GM19328 (cell line): ENCODE results near the gene PLCB4.

ENCODE experiments used
- ATAC-seq: cut with Tn5 transposase; IDR thresholded peaks from one replicate; pipeline ENCODE4 v1.9.1; 2021; ENCODE audit warnings: mild to moderate bottlenecking, moderate library complexity; ENCODE audit not compliant: unreplicated experiment

Gene PLCB4

DNA sequence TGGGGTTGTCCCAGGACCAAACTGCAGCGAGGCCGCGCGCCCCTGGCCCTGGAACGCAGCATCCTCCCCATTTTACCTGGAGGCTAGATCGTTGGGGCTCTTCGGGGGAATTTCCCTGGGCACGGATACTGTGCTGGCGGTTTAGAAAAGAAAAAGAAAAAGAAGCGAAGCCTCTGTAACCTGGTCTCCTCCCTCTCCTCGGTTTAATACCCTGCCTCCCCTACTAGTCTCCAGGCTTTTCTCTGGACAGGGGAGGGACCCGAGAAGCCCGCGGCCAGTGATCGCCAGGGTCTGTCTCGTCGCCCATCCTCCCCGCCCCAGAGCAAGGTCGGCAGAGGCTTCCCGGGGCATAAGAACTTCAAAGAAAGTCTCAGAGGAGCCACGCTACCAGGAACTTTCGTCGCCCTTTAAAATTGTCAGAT is 439.4 kb downstream of the PLCB4 start:
- ATAC-seq: no peak

GRCh38 chr20:9508696-9509178 is 439.9 kb downstream of the PLCB4 start:
- no peak for ATAC-seq

- no peak for ATAC-seq
Observed at GRCh38 chr20:9509246-9509645, 440.4 kb downstream of the PLCB4 start.

DNA sequence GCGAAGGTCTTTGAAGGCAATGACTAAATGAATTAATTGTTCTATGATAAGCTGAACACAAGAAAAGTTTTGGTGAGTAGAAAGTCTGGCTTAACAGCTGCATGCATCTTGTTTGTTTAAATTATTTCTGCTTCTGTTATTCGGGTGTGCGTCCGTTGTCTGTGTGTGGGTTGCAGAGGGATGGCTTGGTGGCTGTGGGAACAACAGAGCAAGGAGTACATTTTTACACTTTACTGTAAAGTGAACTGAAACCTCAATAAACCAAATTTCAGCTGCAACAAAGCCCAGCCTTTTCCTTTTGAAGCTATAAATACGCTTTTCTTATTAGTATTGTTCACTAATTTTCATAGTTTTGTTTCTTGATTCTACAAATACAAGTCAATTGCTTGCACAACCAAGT is 442.0 kb downstream of the PLCB4 start:
- peak; percentile 65 for ATAC-seq

DNA sequence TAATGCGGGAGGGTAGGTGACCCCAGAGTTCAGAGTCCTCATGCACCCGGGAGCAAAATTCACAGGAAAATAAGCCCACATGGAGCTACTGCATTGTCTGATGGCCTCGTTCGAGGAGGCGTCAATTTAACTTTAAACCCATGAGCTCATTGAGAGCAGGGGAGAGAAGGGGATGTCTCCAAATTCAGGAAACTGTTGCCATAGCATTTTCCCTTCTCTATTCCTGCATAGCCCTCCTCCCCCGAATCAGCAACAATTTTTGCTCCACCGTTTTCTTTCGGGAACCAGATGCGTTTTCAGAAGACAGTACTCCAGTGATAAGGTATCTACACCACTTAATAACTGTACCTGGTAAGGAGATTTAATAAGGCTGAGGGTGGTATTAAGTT is 445.2 kb downstream of the PLCB4 start:
- ATAC-seq: no peak

GRCh38 chr20:9514461-9515213 is 445.8 kb downstream of the PLCB4 start, which contains the start of gene LAMP5:
Gene LAMP5 (plus strand): TSS chr20:9514590. CDS start chr20:9514853, 263 bp downstream.
- no peak for ATAC-seq

- no peak for ATAC-seq
Observed at GRCh38 chr20:9515214-9515585, 446.3 kb downstream of the PLCB4 start.

GRCh38 chr20:9515741-9516233 is 446.9 kb downstream of the PLCB4 start:
- no peak for ATAC-seq

GRCh38 chr20:9516234-9516871 is 447.5 kb downstream of the PLCB4 start:
- no peak for ATAC-seq

DNA sequence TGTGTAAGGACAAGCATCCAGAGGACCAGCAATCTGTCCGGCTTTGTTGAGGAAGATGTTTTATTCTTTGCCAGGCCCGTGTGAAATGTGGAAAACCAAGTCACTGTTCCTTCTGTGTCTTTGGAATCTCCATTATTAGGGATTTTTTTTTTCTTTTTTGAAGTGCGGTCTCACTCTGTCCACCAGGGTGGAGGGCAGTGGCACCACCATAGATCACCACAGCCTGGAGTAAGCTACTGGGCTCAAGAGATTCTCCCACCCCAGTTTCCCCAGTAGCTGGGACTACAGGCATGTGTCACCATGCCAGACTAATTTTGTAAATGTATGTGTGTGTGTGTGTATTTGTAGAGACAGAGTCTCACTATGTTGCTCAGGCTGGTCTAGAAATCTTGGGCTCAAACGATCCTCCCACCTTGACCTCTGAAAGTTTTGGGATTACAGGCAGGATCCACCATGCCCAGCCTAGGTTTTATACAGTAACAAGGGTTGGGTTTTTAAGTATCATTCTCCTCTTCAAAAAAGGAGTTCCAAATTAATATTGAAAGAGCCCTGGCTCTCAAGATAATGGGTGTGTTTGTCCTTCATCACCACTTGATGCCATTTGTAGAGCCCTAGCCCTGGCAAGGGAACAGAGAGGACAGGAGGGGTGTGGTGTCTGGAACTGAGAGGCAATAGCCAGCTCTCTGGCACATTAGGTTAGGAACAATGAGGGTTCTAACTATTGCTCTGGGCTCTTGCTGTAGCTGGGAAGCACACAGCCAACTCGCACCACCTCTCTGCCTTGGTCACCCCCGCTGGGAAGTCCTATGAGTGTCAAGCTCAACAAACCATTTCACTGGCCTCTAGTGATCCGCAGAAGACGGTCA is 448.6 kb downstream of the PLCB4 start:
- no peak for ATAC-seq

- no peak for ATAC-seq
Observed at GRCh38 chr20:9518576-9519175, 449.8 kb downstream of the PLCB4 start.

GRCh38 chr20:9520086-9520485 is 451.2 kb downstream of the PLCB4 start:
- ATAC-seq: no peak

GRCh38 chr20:9523636-9524035 is 454.7 kb downstream of the PLCB4 start:
- ATAC-seq: no peak
